ENCODE data around the gene FBXO2. TPM values are rescaled to one million over a fixed set of nuclear protein-coding genes. Genes with fewer than 3 reads are reported as not detected.

Gene FBXO2
- total RNA-seq, 3 donors from 2014 or later (not counting 1 experiment from before 2014, with no cell fraction given): 5.9 to 7.9 (median 6.7) TPM

DNA sequence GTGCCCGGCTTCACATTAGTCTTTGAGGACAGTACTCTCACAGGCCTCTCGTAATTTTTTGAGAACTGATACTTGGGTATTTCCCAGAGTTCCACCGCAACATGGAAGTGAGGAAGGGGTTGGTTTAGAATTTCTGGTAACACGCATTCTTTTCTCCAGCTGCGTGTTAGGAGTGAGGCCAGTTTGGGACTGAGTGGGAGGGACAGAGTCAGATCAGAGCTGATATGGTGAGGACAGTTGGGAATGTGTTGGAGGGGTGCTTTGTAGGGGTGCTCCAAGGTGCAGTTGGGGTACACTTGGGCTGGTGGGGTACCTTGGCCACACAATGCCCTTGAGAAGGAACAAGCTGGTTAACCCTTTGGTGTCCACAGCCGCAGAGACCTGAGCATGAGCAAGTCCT, 16.5 kb upstream of the FBXO2 start:
- TF ChIP-seq, protein P1, sequence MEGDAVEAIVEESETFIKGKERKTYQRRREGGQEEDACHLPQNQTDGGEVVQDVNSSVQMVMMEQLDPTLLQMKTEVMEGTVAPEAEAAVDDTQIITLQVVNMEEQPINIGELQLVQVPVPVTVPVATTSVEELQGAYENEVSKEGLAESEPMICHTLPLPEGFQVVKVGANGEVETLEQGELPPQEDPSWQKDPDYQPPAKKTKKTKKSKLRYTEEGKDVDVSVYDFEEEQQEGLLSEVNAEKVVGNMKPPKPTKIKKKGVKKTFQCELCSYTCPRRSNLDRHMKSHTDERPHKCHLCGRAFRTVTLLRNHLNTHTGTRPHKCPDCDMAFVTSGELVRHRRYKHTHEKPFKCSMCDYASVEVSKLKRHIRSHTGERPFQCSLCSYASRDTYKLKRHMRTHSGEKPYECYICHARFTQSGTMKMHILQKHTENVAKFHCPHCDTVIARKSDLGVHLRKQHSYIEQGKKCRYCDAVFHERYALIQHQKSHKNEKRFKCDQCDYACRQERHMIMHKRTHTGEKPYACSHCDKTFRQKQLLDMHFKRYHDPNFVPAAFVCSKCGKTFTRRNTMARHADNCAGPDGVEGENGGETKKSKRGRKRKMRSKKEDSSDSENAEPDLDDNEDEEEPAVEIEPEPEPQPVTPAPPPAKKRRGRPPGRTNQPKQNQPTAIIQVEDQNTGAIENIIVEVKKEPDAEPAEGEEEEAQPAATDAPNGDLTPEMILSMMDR (IDR thresholded peaks at IDR 0.05): no peak
- no peak overlapping the region for H3K27ac ChIP-seq (ENCODE audit: low read length)
- WGBS (ENCODE audit: insufficient coverage): 80% methylated on average over 6 of the region's 6 CpGs
- Mint-ChIP-seq H3K4me1 (peaks cover 6 to 21% of the 10 kb centered on the region in 2 donors), H3K27ac (no peak overlapping the region), H3K4me3 (no peak overlapping the region), H3K36me3 (peaks cover 5% of the 10 kb centered on the region), H3K9me3 (no peaks in the 10 kb centered on the region), H3K27me3 (ENCODE audit: low read depth in 2 of 2) (no peaks in the 10 kb centered on the region)
- H3K4me3 ChIP-seq (ENCODE audit: low read length): no peak overlapping the region
- peaks cover 10% of the 10 kb centered on the region for H3K4me1 ChIP-seq (ENCODE audit: control insufficient read depth, insufficient read depth, low read length)
- DNase-seq (no peak), ATAC-seq (no peak)
- H3K36me3 ChIP-seq (ENCODE audit: control insufficient read depth, insufficient read depth, low read length): peaks cover 46% of the 10 kb centered on the region
- no peaks in the 10 kb centered on the region for H3K9me3 ChIP-seq (ENCODE audit: control insufficient read depth, insufficient read depth, low read length)
- intact Hi-C loops (cut with micrococcal nuclease): no loop called here
- H3K27me3 ChIP-seq (ENCODE audit: control insufficient read depth, insufficient read depth, low read length): no peaks in the 10 kb centered on the region

DNA sequence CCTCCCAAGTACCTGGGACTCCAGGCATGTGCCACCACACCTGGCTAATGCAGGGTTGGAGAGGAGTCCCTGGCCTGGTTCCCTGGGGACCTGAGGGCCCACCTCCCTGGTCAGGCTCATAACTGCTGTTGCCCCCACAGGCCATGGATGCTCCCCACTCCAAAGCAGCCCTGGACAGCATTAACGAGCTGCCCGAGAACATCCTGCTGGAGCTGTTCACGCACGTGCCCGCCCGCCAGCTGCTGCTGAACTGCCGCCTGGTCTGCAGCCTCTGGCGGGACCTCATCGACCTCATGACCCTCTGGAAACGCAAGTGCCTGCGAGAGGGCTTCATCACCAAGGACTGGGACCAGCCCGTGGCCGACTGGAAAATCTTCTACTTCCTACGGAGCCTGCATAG, 14.3 kb upstream of the FBXO2 start:
- TF ChIP-seq, protein P1 (IDR thresholded peaks at IDR 0.05): no peak
- no peaks in the 10 kb centered on the region for H3K27me3 ChIP-seq (ENCODE audit: control insufficient read depth, insufficient read depth, low read length)
- peak overlapping the region in 1 of 2 donors; percentile 25 for H3K27ac Mint-ChIP-seq
- peaks cover 25% of the 10 kb centered on the region for H3K4me1 ChIP-seq (ENCODE audit: control insufficient read depth, insufficient read depth, low read length)
- WGBS (ENCODE audit: insufficient coverage): 95% methylated on average over 14 of the region's 14 CpGs
- peaks cover 27% of the 10 kb centered on the region for H3K36me3 ChIP-seq (ENCODE audit: control insufficient read depth, insufficient read depth, low read length)
- H3K9me3 ChIP-seq (ENCODE audit: control insufficient read depth, insufficient read depth, low read length): no peaks in the 10 kb centered on the region
- H3K27ac ChIP-seq (ENCODE audit: low read length): no peak overlapping the region
- DNase-seq: no peak
- intact Hi-C loops (cut with micrococcal nuclease): no loop called here
- no peaks in the 10 kb centered on the region for H3K27me3 Mint-ChIP-seq (ENCODE audit: low read depth in 2 of 2)
- peaks cover 6 to 16% of the 10 kb centered on the region in 2 donors for H3K4me1 Mint-ChIP-seq
- no peak for ATAC-seq
- no peaks in the 10 kb centered on the region for H3K9me3 Mint-ChIP-seq
- peaks cover 5% of the 10 kb centered on the region for H3K36me3 Mint-ChIP-seq
- H3K4me3 ChIP-seq (ENCODE audit: low read length): no peak overlapping the region
- no peak overlapping the region for H3K4me3 Mint-ChIP-seq

DNA sequence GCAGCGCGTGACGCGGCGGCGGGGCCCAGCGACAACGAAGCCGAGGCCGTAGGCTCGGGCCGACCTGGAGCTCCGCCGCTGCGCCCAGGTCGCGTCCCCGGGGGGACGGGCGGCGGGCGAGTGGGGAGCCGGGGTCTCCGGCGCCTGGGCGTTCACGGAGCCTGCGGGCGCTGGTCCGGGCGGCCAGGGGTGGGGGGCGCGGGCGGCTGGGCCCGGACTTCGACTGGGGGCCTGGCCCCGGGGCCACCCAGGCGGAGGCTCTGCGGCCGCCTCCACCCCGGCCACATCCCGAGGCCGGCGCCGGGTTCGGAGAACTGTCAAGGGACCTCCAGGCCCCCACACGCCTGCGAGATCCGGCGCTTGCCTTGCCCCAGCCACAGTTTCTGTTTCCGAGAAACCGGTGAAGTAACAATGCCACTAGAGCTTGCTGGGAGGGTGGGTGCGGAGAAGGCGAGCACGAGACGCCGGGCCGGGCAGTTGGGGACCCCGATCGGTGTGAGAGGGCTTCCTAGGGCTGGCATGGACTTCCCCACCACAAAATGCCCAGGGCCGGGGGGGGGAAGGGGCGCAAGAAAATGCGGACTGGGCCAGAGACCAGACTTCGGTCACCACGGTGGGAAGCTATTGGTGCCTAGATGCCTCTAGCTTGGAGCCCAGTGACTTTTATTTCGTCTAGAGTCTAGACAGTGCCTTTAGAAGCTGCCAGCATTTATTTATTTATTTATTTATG, 10.3 kb upstream of the FBXO2 start:
- H3K27ac ChIP-seq (ENCODE audit: low read length): peak overlapping the region; percentile 68
- under 1% methylated on average over 66 of the region's 66 CpGs for WGBS (ENCODE audit: insufficient coverage)
- H3K4me1 ChIP-seq (ENCODE audit: control insufficient read depth, insufficient read depth, low read length): peaks cover 28% of the 10 kb centered on the region
- H3K36me3 ChIP-seq (ENCODE audit: control insufficient read depth, insufficient read depth, low read length): peaks cover 16% of the 10 kb centered on the region
- no peaks in the 10 kb centered on the region for H3K27me3 ChIP-seq (ENCODE audit: control insufficient read depth, insufficient read depth, low read length)
- peaks cover 5% of the 10 kb centered on the region for H3K36me3 Mint-ChIP-seq
- no peaks in the 10 kb centered on the region for H3K9me3 Mint-ChIP-seq
- peaks cover 6 to 12% of the 10 kb centered on the region in 2 donors for H3K4me1 Mint-ChIP-seq
- DNase-seq (peak; percentile 58 to 70), ATAC-seq (peak; percentile 63 to 84 (median 79))
- TF ChIP-seq, protein P1 (IDR thresholded peaks at IDR 0.05): peak; percentile 25
- intact Hi-C loops (cut with micrococcal nuclease): loop anchor here (1.0 to 2.0 kb wide), 3 partner anchors 14 to 55 kb away; no protein-coding TSS in a partner anchor
- no peaks in the 10 kb centered on the region for H3K9me3 ChIP-seq (ENCODE audit: control insufficient read depth, insufficient read depth, low read length)
- peak overlapping the region; percentile 87 for H3K4me3 Mint-ChIP-seq
- peak overlapping the region; percentile 49 for H3K4me3 ChIP-seq (ENCODE audit: low read length)
- H3K27ac Mint-ChIP-seq: peak overlapping the region; percentile 81 to 88
- H3K27me3 Mint-ChIP-seq (ENCODE audit: low read depth in 2 of 2): no peaks in the 10 kb centered on the region

All from natural killer cell (primary cell).